PC-3 (cell line): ENCODE results near the gene PARN.

Experiments
- CTCF ChIP-seq: fragments of 300-600 bp; sonication (generic); conservative IDR thresholded peaks from 2 replicates; pipeline ENCODE4 v1.5.1; 2017; ENCODE audit warnings: antibody characterized with exemption, low read depth, mild to moderate bottlenecking, low read length
- EZH2 ChIP-seq: fragments of 300-600 bp; sonication (generic); IDR thresholded peaks from one replicate; pipeline ENCODE4 v1.6.1; 2017; ENCODE audit warnings: antibody characterized with exemption, mild to moderate bottlenecking, low read length; ENCODE audit not compliant: unreplicated experiment
- EZH2phosphoT487 ChIP-seq: fragments of 300-600 bp; sonication (generic); IDR thresholded peaks from 2 replicates; pipeline ENCODE4 v1.6.1; 2018; ENCODE audit warnings: mild to moderate bottlenecking, antibody characterized with exemption, low read length, borderline replicate concordance

GRCh38 chr16:14672403-14672971 lies 42.4 kb upstream of the PARN start:
- no peak for TF ChIP-seq CTCF
- TF ChIP-seq EZH2phosphoT487, result no peak
- TF ChIP-seq EZH2, result no peak
